ENCODE measurements around the gene SEMA5B. TPM values are rescaled to one million over a fixed set of nuclear protein-coding genes. Genes with fewer than 3 reads are reported as not detected.

SEMA5B gene
- polyA plus RNA-seq, 1 experiment, result not detected

DNA sequence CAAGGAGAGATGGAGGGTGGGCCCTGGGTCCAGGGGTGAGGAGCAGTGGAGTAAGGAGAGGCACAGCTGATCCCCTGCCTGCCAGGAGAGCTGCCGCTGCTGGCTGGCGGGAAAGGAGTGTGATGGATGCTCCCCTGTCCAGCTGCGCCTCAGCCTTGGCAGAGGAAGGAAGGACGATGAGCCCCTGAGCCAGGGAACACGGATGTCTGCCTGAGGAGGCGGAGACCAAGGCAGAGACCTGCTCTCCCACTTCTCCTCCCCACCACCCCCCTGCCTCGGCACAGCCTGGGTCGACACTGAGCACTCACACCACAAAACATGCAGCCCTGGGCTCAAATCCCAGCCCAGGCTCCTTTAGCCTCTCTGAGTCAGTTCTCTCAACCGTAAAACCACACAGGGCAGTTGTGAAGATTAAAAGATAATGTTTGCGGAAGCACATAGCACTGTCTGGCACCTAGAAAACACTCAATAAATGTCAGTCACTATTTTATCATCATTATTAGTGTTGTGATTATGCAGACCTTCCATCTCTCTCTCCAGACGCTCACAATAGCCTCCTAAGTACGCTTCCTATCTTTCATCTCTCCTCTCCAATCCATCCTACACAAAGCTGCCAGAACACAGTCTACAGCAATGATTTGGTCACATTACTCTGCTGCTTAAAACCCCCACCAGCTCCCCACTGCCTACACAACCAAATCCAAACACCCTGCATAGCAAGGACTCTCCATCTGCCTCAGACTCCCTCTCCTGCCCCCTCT is 52.2 kb downstream of the SEMA5B start:
- POLR2A ChIA-PET, result no interaction called here
- H3K36me3 ChIP-seq (ENCODE audit: control insufficient read depth, insufficient read depth, low read length), result no peaks in the 10 kb centered on the region
- TF ChIP-seq, protein P1, sequence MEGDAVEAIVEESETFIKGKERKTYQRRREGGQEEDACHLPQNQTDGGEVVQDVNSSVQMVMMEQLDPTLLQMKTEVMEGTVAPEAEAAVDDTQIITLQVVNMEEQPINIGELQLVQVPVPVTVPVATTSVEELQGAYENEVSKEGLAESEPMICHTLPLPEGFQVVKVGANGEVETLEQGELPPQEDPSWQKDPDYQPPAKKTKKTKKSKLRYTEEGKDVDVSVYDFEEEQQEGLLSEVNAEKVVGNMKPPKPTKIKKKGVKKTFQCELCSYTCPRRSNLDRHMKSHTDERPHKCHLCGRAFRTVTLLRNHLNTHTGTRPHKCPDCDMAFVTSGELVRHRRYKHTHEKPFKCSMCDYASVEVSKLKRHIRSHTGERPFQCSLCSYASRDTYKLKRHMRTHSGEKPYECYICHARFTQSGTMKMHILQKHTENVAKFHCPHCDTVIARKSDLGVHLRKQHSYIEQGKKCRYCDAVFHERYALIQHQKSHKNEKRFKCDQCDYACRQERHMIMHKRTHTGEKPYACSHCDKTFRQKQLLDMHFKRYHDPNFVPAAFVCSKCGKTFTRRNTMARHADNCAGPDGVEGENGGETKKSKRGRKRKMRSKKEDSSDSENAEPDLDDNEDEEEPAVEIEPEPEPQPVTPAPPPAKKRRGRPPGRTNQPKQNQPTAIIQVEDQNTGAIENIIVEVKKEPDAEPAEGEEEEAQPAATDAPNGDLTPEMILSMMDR (IDR thresholded peaks at IDR 0.05; ENCODE audit: insufficient read depth, low read depth, low read length), result no peak
- CTCF ChIA-PET, result interaction anchor here (0.6 to 1.3 kb wide), 3 partner anchors 21 to 220 kb away, joined by 3 to 4 read pairs (median 3); no protein-coding TSS in a partner anchor
- DNase-seq (ENCODE audit: low read depth), result peak; percentile 26
- H3K27me3 ChIP-seq (ENCODE audit: control insufficient read depth, insufficient read depth, low read length), result peaks cover 45% of the 10 kb centered on the region
- H3K4me3 ChIP-seq (ENCODE audit: low read depth, low read length), result no peak overlapping the region

DNA sequence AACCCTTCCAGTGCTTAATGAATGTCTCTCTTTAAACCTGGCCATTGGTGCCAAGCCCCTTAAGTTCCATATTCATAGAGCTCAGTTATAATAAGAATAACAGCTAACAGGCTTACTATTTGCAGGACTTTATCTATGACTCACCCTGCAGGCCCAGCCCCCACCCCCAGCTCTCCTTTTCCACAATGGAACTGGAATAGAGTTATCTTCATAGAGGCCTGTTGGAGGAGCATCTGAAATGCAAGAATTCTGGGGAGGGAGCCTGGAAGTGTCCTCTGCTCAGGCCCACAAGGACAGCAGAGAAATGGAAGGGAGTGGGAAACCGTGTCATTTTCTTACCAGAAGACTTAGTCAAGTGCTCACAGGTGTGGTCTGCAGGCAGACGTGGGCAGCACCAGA is 52.8 kb downstream of the SEMA5B start:
- DNase-seq (ENCODE audit: low read depth), result no peak
- POLR2A ChIA-PET, result no interaction called here
- H3K4me3 ChIP-seq (ENCODE audit: low read depth, low read length), result no peak overlapping the region
- TF ChIP-seq, protein P1 (IDR thresholded peaks at IDR 0.05; ENCODE audit: insufficient read depth, low read depth, low read length), result no peak
- H3K36me3 ChIP-seq (ENCODE audit: control insufficient read depth, insufficient read depth, low read length), result no peaks in the 10 kb centered on the region
- CTCF ChIA-PET, result interaction anchor here (1.3 kb wide), 1 partner anchor 220 kb away, joined by 3 read pairs; no protein-coding TSS in a partner anchor
- H3K27me3 ChIP-seq (ENCODE audit: control insufficient read depth, insufficient read depth, low read length), result peaks cover 45% of the 10 kb centered on the region

DNA sequence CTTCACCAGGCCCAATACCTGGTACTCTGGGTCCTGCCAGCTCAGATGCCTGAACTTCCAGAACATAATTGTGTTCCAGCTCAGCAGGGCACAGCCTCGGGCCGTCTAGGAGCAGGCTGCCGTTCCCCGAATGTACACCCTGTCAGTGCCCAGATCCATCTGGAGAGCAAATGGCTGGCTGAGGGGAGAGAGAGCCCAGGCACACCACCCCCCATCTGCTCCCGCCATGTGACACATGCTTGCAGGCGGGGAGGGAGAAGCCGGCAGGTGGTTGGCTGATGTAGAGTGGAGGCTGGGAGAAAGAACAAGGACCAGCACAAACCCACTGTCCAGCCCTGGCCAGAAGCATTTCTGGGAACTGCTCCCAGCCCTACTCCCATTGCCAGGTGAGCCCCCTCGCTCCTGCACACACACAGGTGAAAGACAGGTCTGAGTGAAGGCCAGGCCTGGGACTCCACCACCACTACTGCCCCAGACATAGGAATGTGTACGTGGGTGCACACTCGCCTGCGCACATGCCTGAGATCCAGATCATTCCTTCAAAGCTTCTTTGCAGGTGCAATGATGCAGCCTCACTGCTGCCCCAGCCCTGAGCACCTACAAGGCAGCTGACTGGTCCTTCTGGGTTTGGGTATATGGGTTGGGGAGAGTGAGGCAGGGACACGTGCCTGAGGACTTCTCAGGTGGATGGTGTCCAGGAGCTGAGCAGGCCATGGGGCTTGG is 53.5 kb downstream of the SEMA5B start:
- ChIA-PET POLR2A (no interaction called here), CTCF (interaction anchor here (1.3 kb wide), 1 partner anchor 219 kb away, joined by 3 read pairs; no protein-coding TSS in a partner anchor)
- H3K4me3 ChIP-seq (ENCODE audit: low read depth, low read length), result no peak overlapping the region
- no peaks in the 10 kb centered on the region for H3K36me3 ChIP-seq (ENCODE audit: control insufficient read depth, insufficient read depth, low read length)
- H3K27me3 ChIP-seq (ENCODE audit: control insufficient read depth, insufficient read depth, low read length), result peaks cover 45% of the 10 kb centered on the region
- TF ChIP-seq, protein P1 (IDR thresholded peaks at IDR 0.05; ENCODE audit: insufficient read depth, low read depth, low read length), result no peak
- no peak for DNase-seq (ENCODE audit: low read depth)

DNA sequence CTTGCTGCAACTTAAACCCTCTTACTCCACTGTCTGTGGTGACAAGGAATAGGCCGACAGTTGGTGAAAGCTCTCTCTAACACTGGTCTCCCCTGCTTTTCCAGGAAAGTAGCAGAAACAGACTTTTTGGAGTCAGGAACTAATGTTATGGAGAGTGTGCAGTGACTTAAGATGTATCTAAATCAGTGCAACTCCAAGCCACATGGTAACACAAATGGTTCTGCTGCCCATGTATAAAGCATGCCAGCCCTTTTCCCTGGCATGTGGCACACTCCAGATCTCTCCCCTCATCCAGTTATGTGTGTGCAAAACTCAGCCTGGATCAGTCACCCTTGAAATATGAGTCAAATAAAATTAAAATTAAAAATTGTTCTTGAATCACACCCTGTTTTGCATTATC is 55.4 kb downstream of the SEMA5B start:
- Histone ChIP-seq H3K27me3 (ENCODE audit: control insufficient read depth, insufficient read depth, low read length) (peaks cover 44% of the 10 kb centered on the region), H3K36me3 (ENCODE audit: control insufficient read depth, insufficient read depth, low read length) (no peaks in the 10 kb centered on the region), H3K4me3 (ENCODE audit: low read depth, low read length) (no peak overlapping the region)
- POLR2A ChIA-PET, result no interaction called here
- no peak for DNase-seq (ENCODE audit: low read depth)
- TF ChIP-seq, protein P1 (IDR thresholded peaks at IDR 0.05; ENCODE audit: insufficient read depth, low read depth, low read length), result no peak
- CTCF ChIA-PET, result no interaction called here

All from BJ (cell line).